K562 treated with DMSO at 1 percent for 12 hours (cell line): ENCODE results near the gene PYGM. TPM values are rescaled to one million over a fixed set of nuclear protein-coding genes. Genes with fewer than 3 reads are reported as not detected.

Experiments
- total RNA-seq: library from RNA; unstranded; fragments of 300-600 nt; gene quantifications from 2 replicates; pipeline ENCODE4 v1.2.3, GENCODE V29; 2022; ENCODE audit not compliant: insufficient read depth

Gene PYGM
- total RNA-seq, result 2.9 TPM in 2 replicates

GRCh38 chr11:64759722-64760719, at the start of gene PYGM:
PYGM (minus strand) TSS chr11:64759974; CDS start chr11:64759898, 76 bp downstream.

GRCh38 chr11:64803158-64803845, 43.5 kb upstream of the PYGM start, which contains the start of gene MAP4K2:
MAP4K2 (minus strand) TSS chr11:64803214; CDS start chr11:64803149, 65 bp downstream.

GRCh38 chr11:64778473-64779298, 18.9 kb upstream of the PYGM start, which contains the start of gene SF1:
SF1 (minus strand) TSS chr11:64778542; CDS start chr11:64778392, 150 bp downstream.

GRCh38 chr11:64743591-64744543, 15.9 kb downstream of the PYGM start, which contains the start of gene RASGRP2:
RASGRP2 (minus strand) TSS chr11:64744142; CDS start chr11:64742866, 1,276 bp downstream.

GRCh38 chr11:64723117-64723906, 36.5 kb downstream of the PYGM start, which contains the start of gene NRXN2:
NRXN2 (minus strand) TSS chr11:64723197; CDS start chr11:64713699, 9,498 bp downstream.

Other genes starting within 250 kb of the PYGM start
- gene SLC22A11, start 204.0 kb downstream of the PYGM start, total RNA-seq, result not detected in 2 replicates
- not detected in 2 replicates for gene SLC22A12, start 168.8 kb downstream of the PYGM start, total RNA-seq
- gene NRXN2, start 36.8 kb downstream of the PYGM start, total RNA-seq, result 0.19 TPM in 1 of 2 replicates, not detected in the other
- 6.1 and 11.2 TPM in 2 replicates for gene RASGRP2, start 15.8 kb downstream of the PYGM start, total RNA-seq
- 54.3 and 129 TPM in 2 replicates for gene SF1, start 18.6 kb upstream of the PYGM start, total RNA-seq
- gene MAP4K2, start 43.2 kb upstream of the PYGM start, total RNA-seq, result 11.4 and 16.8 TPM in 2 replicates
- 25.2 and 52.6 TPM in 2 replicates for gene MEN1, start 50.6 kb upstream of the PYGM start, total RNA-seq
- gene CDC42BPG, start 84.7 kb upstream of the PYGM start, total RNA-seq, result 9.7 and 10.2 TPM in 2 replicates
- gene EHD1, start 118.6 kb upstream of the PYGM start, total RNA-seq, result 40.6 and 54.9 TPM in 2 replicates
- 39.0 and 52.7 TPM in 2 replicates for gene ATG2A, start 157.2 kb upstream of the PYGM start, total RNA-seq
- 8.6 and 17.6 TPM in 2 replicates for gene PPP2R5B, start 164.7 kb upstream of the PYGM start, total RNA-seq
- not detected in 2 replicates for gene GPHA2, start 175.9 kb upstream of the PYGM start, total RNA-seq
- gene MAJIN, start 212.1 kb upstream of the PYGM start, total RNA-seq, result not detected in 2 replicates
- gene BATF2, start 237.0 kb upstream of the PYGM start, total RNA-seq, result 5.1 and 7.1 TPM in 2 replicates